NCI-H2107 treated with DMSO at 0.1 percent for 48 hours (cell line): ENCODE data around the gene TTLL11.
A peak's percentile ranks its signal among the peaks of the same experiment; 100 is the strongest.

ENCODE experiments used
- DNase-seq: peaks from one replicate; lab custom pipeline; 2025; ENCODE audit not compliant: unreplicated experiment; lab: John Stamatoyannopoulos, UW

Gene TTLL11

DNA sequence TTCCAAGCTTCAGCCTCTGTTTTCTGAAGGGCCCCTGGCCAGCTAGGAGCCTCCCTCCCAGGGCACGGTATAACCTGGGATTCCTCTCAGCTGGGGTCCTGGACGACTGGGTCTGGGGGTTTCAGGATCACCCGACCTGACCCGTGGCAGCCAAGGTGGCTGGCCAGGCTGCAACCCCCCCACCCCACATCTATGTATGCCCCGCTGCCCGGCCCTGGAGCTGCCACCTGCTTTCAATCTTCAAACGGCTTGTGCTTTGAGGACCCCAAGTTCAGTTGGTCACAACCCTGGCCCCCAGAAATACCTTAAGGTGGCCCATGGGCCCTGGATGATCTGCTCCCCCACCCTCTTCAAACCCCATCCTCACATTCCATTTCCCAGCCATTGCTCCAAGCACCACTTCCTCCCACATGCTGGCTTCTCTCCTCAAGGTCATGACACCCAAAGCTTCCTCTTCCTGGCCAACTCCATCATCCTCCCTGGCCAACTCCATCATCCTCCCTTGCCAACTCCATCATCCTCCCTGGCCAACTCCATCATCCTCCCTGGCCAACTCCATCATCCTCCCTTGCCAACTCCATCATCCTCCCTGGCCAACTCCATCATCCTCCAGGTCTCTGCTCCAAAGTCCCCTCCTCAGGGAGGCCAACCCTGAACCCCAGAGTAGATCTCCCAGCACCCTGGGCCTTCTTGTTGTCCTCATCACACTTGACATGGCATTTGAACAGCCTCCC lies 17.2 kb upstream of the TTLL11 start:
- DNase-seq = no peak

DNA sequence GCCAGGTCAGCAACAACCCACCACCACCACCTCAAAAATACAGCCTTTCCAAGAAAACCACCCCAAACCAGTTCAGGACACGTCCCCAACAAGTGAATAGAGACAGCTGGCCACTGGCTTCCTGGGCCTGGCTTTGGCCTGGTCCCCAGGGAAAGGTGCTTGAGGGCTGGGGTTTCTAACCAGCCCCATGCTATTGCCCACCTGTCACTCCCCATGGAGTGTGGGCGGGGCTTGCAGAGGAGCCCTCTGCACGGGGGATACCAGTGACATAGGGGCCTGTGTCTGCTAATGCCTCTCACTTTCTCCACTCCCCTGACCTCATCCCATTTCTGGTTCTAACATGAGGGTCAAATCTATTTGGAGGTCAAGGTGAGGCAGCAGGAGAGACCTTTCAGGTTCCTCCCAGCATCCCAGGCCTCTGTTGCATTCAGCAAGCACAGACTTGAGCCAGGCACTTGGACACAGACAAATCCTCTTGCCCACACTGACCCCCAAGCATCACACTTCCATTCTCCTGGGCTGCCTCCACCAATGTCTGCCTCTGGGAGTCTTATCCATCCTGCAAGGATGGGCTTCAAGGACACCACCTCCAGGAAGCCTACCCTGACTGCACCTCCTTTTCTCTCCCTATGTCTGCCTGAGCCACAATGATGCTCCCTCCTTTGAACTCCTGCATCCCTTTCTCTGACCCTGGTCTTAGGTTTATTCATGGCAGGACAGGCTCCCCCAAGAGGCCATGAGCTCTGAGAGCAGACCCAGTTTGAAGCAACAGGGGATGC lies 16.1 kb upstream of the TTLL11 start:
- DNase-seq = no peak

DNA sequence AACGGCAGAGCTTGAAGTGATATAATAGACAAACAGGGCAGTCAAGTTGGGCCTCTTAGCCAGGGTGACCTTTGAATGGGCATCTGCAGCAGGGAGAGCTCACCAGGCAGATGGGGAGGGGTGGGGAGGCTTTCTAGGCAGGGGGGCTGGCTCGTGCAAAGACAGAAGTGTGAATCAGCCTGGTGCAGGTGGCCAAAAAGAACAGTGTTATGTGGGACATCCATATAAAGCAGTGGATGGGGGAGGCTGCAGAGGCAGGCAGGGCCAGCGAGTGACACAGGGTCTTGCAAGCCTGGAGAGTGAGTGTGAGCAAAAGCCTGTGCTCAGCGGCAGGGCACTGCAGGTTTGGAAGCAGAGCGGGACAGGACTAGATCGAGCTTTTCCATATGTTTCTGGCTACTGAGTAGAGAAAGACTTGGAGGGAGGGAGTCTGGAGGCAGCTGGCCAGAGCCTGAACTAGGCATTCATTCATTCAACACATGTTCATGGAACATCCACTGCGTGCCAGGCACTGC lies 14.2 kb upstream of the TTLL11 start:
- no peak for DNase-seq

DNA sequence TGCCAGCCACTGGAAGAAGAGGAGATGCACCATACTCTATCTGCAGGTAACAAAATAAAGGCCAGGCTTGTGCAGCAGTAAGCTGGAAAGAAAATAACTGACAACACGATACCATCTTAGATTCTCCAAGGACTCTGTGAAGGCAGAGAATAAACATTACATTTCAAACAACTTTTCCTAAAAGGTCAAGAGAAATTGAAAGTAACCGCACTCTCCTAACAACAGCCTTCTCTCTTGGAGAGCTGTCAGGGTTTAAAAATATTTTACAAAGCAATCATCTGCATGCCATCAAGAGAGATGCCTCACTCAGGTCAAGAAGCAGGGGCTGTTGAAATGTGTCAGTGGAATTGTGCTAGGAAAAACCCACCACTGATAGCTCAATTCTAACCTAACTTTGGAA lies 13.5 kb upstream of the TTLL11 start:
- DNase-seq = no peak

DNA sequence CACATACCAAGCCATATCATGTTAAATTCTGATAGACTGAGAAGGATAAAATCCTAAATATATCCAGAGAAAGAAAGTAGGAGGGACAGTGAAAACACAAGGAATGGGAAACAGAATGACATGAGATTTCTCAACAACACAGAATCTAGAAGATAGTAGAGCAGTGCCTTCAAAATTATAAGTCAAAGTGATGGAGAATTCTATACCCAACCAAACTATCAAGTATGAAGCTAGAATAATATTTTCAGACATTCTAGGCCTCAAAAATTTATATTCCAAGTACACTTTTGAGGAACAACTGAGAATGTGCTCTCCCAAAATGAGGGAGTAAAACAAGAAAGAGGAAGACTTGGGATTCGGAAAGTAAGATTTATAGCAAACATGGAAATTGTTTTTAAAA lies 10.9 kb upstream of the TTLL11 start:
- DNase-seq = no peak

DNA sequence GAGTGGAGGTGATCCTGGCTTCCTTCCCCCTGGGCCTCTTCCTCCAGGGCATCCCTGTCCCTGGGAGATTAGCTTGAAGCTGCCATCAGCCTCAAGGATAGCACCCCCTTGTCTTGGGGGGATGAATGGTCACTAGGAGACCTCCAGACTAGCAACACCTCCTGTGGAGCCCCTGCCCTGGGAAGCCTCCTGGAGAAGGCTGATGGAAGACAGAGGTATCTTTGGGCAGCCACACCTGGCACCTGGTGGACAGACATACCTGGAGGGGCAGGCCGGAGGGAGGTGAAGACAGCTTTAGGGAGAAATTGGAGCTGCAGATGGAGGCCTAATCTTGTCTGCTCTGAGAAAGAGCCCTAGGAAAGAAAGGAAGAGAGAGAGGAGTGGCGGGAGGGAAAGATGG lies 9.0 kb upstream of the TTLL11 start:
- DNase-seq = no peak

DNA sequence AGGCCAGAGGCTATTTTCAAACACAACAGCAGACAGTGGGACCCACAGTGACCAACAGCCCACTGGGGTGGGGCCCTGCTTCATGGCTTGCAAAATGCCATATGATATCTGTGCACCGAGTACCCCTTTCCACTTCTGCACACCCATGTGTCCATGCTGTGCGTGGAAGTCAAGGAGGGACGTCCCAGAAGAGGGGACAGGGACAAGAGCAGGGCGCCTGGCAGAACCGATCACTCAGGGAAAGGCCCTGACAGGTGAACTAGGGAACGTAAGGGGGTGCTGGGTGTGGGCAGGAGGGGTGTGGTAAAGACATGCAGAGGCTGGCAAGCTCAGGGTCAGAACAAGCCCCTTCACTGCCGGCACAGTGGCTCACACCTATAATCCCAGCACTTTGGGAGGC lies 7.6 kb upstream of the TTLL11 start:
- no peak for DNase-seq

DNA sequence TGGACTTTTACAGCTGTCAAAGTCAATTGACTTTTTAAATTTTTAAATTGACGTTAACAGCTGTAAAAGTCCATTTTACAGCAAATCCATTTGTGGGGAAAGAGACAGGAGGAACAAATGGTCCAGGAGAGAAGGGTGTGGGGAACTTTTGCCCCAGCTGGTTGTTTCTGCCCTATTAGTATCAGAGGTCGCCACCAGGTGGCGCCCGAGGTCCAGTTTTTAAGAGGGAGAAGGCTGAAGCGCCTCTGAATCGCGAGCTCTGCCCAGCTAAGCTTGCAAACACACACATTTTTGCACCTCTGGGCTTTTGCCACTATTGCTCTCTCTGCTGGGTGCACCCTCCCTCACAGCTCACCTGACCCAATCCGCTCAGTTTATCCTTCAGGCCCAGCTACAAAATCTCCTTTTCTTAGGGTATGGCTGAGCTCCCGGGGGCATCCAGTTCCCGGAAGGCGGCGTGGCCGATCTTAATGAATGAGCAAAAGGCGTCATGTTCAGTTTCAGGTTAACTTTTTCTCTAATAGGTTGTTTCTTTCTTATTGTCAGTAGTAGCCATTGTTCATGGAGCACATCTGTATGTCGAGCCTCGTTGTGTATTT lies 6.3 kb upstream of the TTLL11 start:
- no peak for DNase-seq

DNA sequence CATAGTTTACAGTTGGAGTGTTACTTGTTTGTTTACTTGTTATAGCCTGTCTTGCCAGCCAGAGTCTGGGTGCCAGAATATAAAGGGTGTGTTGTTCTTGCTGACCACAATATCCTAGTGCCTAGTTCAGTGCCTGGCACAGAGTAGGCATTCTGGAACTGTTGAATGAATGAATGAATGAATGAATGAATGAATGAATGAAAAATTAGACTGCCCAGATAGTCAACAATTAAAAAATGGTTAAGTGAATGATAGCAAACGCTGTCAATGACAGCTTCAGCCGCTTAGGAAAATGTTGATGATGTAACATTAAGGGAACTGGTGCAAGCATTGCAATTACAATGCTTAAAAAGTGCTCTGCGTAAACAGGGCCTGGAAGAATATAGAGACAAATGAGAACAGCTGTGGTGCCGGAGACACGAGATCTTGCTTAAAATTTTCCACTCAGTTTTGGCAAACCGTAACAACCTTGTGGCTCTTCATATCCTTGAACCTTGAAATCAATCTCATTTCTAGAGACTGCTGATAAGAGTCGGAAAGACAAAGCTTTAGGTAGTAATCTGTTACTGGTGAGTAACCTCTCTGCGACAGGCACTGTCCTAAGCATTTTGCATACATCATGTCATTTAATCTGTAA lies 4.7 kb upstream of the TTLL11 start:
- DNase-seq = peak; percentile 43

DNA sequence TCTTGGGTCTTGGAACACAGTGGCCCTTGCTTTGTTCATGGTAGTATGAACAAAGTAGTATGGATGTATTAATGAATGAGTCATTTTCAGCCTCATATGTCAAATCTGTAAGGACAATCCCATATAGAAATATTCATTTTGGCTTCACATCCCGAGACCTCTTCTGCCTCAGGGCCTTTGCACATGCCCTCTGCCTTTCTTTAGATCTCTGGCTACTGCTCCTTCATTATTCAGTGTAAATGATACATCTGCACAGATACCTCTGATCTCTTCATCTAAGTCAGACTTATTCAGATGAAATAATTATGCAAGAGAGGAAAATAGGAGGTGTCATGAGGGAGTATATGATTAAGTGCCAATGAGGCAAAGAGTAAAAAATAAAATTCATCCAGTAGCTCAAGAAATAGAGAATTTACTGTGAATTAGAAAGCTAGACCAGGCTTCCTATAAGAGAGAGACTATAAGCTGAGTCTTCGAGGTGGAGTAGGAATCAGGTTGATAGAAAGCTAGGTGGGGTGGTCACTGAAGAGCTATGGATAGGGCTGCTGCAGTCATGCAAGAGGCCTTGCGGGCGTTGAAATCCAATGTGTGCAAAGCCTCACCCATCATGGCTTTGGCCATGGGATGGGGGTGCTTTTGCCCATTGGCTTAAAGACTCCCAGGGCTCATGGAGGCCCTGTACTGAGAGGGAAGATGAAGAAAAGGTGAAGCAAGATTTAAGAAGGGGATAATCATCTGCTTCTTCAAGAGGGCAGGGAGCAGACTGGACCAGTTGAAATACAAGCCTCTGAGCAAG lies 3.7 kb upstream of the TTLL11 start:
- DNase-seq = no peak

DNA sequence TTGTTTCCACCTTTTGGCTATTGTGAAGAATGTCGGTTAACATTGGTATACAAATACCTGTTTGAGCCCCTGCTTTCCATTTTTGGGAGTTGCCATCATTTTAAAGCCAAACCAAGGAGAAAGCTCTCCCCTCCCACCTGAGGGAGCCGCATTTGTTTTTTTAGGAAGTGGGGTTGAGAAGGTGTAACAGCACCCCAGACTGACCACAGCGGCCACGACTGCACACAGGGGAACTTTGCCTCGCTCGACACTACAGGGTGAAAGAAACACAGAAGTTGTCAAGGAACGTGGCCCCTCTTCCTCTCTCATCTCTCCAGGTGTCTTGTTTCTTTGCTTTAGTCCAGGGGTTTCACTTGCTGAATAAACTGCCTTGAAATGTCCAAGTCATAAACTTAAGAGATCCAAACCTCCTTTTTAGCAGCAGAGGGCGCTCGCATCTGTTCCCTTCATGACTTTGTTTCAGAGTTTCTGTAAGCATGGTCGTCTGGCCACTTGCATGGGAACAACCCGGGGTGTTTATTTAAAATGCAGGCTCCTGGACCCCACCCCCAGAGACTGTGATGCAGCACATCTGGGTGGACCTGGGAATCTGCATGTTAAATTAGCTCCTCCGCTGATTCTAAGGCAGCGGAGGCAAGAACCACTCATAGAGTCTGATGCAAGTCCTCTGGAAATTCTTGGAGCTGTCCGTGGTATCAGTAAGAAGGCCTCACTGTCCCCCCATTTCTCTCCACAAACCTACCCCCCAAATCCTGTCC lies 2.1 kb upstream of the TTLL11 start:
- DNase-seq = peak; percentile 15

DNA sequence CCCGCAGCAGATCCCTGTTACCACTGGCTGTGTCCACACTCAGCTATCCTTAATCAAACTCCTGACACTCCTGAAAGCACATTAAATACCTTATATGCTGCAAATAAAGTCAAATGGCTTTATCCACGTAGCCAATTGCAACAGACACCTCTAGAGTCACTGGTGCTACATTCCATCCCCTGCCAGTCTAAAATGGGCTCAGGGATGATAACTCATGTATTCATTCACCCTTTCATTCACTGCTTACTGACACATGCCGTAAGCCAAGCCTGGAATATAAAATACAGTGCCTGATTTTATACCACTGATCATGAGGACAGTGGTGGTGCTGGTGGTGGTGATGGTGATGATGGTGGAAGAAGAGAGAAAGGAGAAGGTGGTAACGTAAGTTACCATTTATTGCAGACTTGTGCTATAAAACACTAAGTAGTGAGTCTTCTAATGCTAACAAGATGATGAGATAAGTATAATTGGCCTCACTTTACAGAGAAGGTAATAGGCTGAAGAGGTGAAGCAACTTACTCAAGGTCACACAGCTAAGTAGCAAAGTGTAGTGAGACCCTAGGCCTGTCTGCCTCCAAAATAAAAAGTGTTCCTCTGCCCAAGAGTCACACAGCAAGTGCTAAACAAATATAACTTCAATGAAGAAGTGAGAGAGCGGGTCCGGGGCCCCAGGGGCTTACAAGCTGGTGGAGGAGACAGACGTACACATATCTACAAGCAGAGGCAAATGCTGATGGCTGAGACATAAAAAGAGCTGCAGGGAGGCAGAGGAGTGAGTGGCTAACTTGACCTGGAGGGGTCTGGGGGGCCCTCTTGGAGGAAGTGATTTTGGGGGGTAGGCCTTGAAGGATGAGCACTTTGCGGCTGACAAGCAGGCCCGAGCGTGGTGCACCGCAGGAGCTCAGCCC lies 1.2 kb downstream of the TTLL11 start:
- no peak for DNase-seq

DNA sequence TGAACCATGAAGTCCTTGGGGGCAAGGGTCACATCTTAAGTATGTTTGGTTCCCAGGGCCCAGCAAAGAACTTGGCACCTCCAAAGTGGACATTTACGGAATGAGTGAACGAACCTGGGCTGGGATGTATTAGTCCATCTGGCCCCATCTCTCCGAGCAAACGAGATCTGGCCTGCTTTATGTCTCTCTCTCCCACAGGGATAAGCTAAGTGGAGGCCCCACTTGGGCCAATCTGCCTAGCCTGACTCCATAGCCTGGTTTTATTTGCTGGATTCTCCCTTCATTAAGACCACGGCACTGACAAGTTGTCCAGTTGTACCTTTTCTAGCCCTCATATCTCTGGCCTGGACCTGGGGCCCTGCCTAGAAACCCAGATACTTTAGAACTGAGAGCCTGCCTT lies 2.1 kb downstream of the TTLL11 start:
- DNase-seq = no peak

DNA sequence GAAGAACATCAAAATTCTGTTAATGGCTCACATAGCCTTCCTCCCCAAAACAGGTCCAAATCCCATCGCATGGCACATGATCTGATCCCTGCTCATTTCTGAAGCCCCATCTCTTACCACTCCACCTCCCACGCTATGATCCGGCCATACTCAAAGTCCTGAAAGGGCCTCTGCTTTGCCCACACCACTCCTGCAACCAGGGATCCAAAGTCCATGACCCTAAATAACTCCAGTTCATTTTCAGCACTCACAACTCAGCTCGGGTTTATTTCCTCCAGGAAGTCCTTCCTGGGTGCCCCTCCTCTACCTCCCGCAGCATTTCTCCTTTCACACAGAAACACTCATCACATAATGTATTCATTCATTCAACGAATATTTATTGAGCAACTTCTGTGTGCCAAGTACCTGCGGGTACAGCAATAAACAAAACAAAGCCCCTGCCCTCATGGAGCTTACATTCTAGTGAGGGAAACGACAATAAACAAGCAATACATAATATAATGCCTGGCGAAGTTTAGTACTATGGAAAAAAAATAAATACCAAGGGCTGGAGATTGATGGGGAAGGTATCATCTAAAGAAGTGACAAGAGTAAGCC lies 2.7 kb downstream of the TTLL11 start:
- DNase-seq = no peak

DNA sequence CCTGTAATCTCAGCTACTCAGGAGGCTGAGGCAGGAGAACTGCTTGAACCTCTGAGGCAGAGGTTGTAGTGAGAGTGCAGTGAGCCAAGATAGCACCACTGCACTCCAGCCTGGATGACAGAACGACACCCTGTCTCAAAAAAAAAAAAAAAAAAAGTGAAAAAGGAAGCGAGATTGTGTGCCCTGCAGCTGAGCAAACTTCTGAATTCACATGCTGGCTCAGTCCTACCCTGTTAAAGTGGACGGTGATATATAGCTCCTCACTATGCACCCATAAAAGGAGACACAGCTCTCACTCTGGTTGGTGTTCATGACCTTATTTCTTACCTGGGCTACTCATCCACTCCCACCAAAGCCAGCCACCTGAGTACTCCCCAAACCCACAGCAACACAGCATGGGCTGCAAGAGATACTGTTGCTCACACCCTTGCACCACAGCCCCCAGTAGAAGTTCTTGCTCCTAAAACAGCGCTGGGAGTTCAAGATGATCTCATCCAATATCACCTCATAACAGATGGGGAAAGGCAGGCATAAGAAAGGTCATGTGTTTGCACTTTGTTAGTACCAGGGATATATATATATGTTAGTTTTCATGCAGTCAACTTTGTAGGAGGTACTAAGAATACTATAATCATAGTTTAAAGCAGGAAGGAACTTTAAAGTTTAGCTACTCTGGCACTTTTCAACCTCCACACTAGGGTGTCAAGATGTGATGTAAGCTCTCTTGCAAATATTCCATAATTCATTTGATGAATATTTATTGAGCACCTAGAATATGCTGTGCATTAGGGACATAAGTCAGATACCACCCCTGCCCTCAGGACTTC lies 4.0 kb downstream of the TTLL11 start:
- no peak for DNase-seq

DNA sequence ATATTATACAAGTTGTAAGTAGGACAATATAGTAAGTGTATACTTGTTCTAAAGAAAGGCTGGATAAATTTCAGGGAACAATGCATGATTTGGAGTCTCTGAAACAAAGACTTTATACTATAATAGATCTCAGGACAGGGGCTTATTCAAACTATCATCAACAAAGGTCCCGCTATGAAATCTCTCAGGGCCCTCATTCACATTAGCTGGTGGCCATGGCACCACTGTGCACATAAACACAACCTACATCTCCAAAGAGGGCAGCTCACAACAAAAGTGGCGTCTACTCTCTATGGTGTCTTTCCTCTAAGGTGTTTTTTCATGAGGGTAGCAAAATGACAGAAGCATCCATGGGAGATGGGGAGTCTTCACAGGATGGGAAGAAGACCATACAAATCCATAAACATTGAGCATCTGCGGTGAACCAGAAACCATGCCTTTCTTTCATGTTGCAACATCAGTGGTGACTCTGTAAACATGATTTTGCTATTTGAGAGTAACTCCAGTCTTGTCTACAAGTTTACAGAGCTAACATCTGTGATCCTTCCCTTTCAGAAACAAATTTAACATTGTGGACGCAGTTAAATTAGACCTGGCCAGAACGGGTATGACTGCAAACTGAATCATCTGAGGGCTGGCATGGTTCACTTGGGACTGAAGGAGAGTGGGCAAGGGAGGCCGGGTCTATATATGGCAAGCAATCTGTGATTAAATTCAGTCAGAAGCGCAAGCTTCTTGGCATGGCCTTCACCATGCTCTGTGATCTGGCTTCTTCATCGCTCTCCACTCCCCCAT lies 5.5 kb downstream of the TTLL11 start:
- no peak for DNase-seq

DNA sequence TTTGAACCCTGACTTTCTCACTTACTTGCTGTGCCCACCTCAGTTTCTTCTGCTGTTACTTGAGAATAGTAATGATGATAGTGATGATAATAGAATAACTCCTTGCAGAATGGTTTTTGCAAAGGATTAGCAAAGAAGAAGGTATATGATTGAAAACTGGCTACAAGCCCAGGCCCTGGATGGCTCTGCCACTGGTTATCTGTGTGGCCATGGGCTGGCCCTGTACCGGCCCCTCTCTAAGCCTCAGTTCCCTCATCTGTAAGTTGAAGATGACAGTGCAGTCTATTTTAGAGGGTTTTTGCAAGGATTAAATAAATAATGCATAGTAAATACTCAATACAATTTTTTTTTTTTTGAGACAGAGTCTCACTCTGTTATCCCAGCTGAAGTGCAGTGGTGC lies 6.2 kb downstream of the TTLL11 start:
- DNase-seq = no peak
